Skeletal muscle tissue (tissue), 4 donors: ENCODE results near the gene GPR83. TPM values are rescaled to one million over a fixed set of nuclear protein-coding genes. Genes with fewer than 3 reads are reported as not detected.
A peak's percentile ranks its signal among the peaks of the same experiment; 100 is the strongest.

Source experiments
- H3K27ac ChIP-seq: one replicate; pipeline ENCODE4 v1.7.0; 2013; ENCODE audit warnings: mild to moderate bottlenecking, low read depth, low read length, inconsistent platforms
- H3K27me3 ChIP-seq, 3 donors: one replicate each; pipeline ENCODE4 v1.7.0; 2013; ENCODE audit warnings: low read length in 3 of 3; ENCODE audit not compliant: control insufficient read depth in 3 of 3, insufficient read depth in 3 of 3
- H3K36me3 ChIP-seq, 3 donors: one replicate each; pipeline ENCODE4 v1.7.0; 2013; ENCODE audit warnings: low read length in 3 of 3; ENCODE audit not compliant: control insufficient read depth in 3 of 3, insufficient read depth in 3 of 3
- H3K4me1 ChIP-seq, 3 donors: one replicate each; pipeline ENCODE4 v1.7.0; 2013; ENCODE audit warnings: low read length in 3 of 3, mild to moderate bottlenecking in 3 of 3; ENCODE audit not compliant: control insufficient read depth in 3 of 3, insufficient read depth in 3 of 3
- H3K4me3 ChIP-seq, 3 donors: one replicate each; pipeline ENCODE4 v1.7.0; 2013; ENCODE audit warnings: low read length in 3 of 3
- H3K9ac ChIP-seq, 3 donors: one replicate each; pipeline ENCODE4 v1.7.0; 2013; ENCODE audit warnings: low read length in 3 of 3, mild to moderate bottlenecking in 3 of 3, moderate library complexity in 2 of 3, low read depth in 1 of 3
- H3K9me3 ChIP-seq, 3 donors: one replicate each; pipeline ENCODE4 v1.7.0; 2013; ENCODE audit warnings: low read length in 3 of 3; ENCODE audit not compliant: control insufficient read depth in 3 of 3
- total RNA-seq: library from RNA; depleted of rRNA; stranded (reverse); fragments of >200 nt; gene quantifications from one replicate; pipeline ENCODE4 v1.2.3, GENCODE V29; 2014
- donor health status: Osteomylitis.

The GPR83 gene
- total RNA-seq, 1 donor from 2014 or later = not detected

GRCh38 chr11:94418123-94418765 is 17.0 kb upstream of the GPR83 start:
- no peak overlapping the region for H3K4me3 ChIP-seq
- no peaks in the 10 kb centered on the region for H3K27me3 ChIP-seq
- peaks cover 0 to 4% (median 2%) of the 10 kb centered on the region in 3 donors for H3K36me3 ChIP-seq
- H3K4me1 ChIP-seq = no peaks in the 10 kb centered on the region
- no peak overlapping the region for H3K27ac ChIP-seq
- no peak overlapping the region for H3K9ac ChIP-seq
- H3K9me3 ChIP-seq = no peaks in the 10 kb centered on the region

- H3K27me3 ChIP-seq = no peaks in the 10 kb centered on the region
- no peak overlapping the region for H3K4me3 ChIP-seq
- no peaks in the 10 kb centered on the region for H3K9me3 ChIP-seq
- H3K27ac ChIP-seq = no peak overlapping the region
- H3K36me3 ChIP-seq = peaks cover 0 to 4% (median 2%) of the 10 kb centered on the region in 3 donors
- no peaks in the 10 kb centered on the region for H3K4me1 ChIP-seq
- H3K9ac ChIP-seq = no peak overlapping the region
These were observed 16.3 kb upstream of the GPR83 start for GRCh38 chr11:94417386-94417987.

- Histone ChIP-seq H3K9me3 (no peaks in the 10 kb centered on the region), H3K9ac (no peak overlapping the region), H3K4me3 (no peak overlapping the region), H3K27me3 (peaks cover 13 to 22% (median 15%) of the 10 kb centered on the region in 3 donors), H3K27ac (no peak overlapping the region), H3K4me1 (peaks cover 0 to 11% (median 2%) of the 10 kb centered on the region in 3 donors), H3K36me3 (no peaks in the 10 kb centered on the region)
These were observed 4.0 kb upstream of the GPR83 start for GRCh38 chr11:94405062-94405833.

GRCh38 chr11:94402355-94402754 is 1.1 kb upstream of the GPR83 start:
- no peaks in the 10 kb centered on the region for H3K9me3 ChIP-seq
- H3K4me3 ChIP-seq = no peak overlapping the region
- no peaks in the 10 kb centered on the region for H3K36me3 ChIP-seq
- H3K9ac ChIP-seq = no peak overlapping the region
- no peak overlapping the region for H3K27ac ChIP-seq
- H3K27me3 ChIP-seq = peaks cover 15 to 37% (median 29%) of the 10 kb centered on the region in 3 donors
- H3K4me1 ChIP-seq = peaks cover 0 to 11% (median 2%) of the 10 kb centered on the region in 3 donors

GRCh38 chr11:94401773-94402265 is 600 bp upstream of the GPR83 start:
- Histone ChIP-seq H3K36me3 (no peaks in the 10 kb centered on the region), H3K4me1 (peaks cover 0 to 11% (median 2%) of the 10 kb centered on the region in 3 donors), H3K4me3 (peak overlapping the region; percentile 36 to 56 (median 40)), H3K9me3 (no peaks in the 10 kb centered on the region), H3K9ac (peak overlapping the region in 2 of 3 donors; percentile 25 to 28), H3K27ac (no peak overlapping the region), H3K27me3 (peaks cover 15 to 37% (median 29%) of the 10 kb centered on the region in 3 donors)

GRCh38 chr11:94400457-94400838 is 771 bp downstream of the GPR83 start:
- Histone ChIP-seq H3K4me3 (peak overlapping the region in 2 of 3 donors; percentile 40 to 56), H3K36me3 (no peaks in the 10 kb centered on the region), H3K27me3 (peaks cover 15 to 37% (median 29%) of the 10 kb centered on the region in 3 donors), H3K9ac (no peak overlapping the region), H3K27ac (no peak overlapping the region), H3K9me3 (no peaks in the 10 kb centered on the region), H3K4me1 (peaks cover 0 to 11% (median 2%) of the 10 kb centered on the region in 3 donors)

- Histone ChIP-seq H3K27me3 (peaks cover 15 to 37% (median 29%) of the 10 kb centered on the region in 3 donors), H3K36me3 (no peaks in the 10 kb centered on the region), H3K9me3 (no peaks in the 10 kb centered on the region), H3K9ac (no peak overlapping the region), H3K27ac (no peak overlapping the region), H3K4me3 (no peak overlapping the region), H3K4me1 (peaks cover 0 to 11% (median 2%) of the 10 kb centered on the region in 3 donors)
These were observed 1.2 kb downstream of the GPR83 start for GRCh38 chr11:94400050-94400449.

- no peak overlapping the region for H3K4me3 ChIP-seq
- no peak overlapping the region for H3K9ac ChIP-seq
- H3K4me1 ChIP-seq = peaks cover 0 to 11% (median 2%) of the 10 kb centered on the region in 3 donors
- H3K27ac ChIP-seq = no peak overlapping the region
- H3K36me3 ChIP-seq = no peaks in the 10 kb centered on the region
- H3K27me3 ChIP-seq = peaks cover 15 to 35% (median 29%) of the 10 kb centered on the region in 3 donors
- H3K9me3 ChIP-seq = no peaks in the 10 kb centered on the region
These were observed 3.1 kb downstream of the GPR83 start for GRCh38 chr11:94398101-94398500.

- H3K9ac ChIP-seq = no peak overlapping the region
- no peak overlapping the region for H3K27ac ChIP-seq
- peaks cover 6 to 23% (median 23%) of the 10 kb centered on the region in 3 donors for H3K27me3 ChIP-seq
- H3K4me1 ChIP-seq = peaks cover 0 to 6% (median 2%) of the 10 kb centered on the region in 3 donors
- H3K4me3 ChIP-seq = no peak overlapping the region
- no peaks in the 10 kb centered on the region for H3K36me3 ChIP-seq
- no peaks in the 10 kb centered on the region for H3K9me3 ChIP-seq
These were observed 4.9 kb downstream of the GPR83 start for GRCh38 chr11:94396282-94396681.
